ENCODE data around the gene NIPBL.
"Not testable (repeated sequence)": the region's sequence is repeated elsewhere in the genome, so short reads cannot be mapped to it uniquely, and the experiment has no call there.

NIPBL gene

DNA sequence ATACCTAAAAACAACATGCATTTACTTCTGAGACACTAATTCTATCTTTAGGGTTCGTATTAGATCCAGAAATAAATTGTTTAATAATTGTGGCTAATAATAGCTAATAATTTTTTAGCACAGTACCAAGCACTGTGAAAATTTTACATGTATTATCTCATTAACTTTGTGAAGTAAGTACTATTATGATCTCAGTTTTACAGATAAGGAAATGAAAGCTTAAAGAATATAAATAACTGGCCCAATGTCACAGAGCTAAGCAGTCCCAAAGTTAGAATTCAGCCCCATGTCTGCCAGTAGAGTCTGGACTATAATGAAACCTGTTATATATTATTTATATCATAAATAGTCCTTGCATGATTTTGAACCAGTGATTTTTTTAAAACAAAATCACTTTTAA is 163.3 kb downstream of the NIPBL start:
- DNase-seq, result no peak

DNA sequence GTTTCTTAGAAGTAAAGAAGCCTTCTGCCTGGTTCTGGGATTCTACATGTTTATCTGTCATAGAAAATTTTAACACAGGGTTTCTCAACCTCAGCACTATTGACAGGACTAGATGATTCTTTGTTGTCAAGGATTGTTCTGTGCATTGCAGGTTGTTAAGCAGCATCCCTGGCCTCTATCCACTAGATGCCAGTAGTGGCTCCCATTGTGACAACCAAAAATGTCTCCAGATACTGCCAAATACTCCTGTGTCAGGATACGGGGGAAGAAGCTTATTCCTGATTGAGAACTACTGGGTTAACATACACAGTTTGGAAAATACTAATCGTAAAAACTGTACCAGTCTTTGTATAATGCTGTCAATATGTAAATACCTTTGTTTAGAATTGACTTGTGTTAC is 167.1 kb downstream of the NIPBL start:
- DNase-seq, result no peak

DNA sequence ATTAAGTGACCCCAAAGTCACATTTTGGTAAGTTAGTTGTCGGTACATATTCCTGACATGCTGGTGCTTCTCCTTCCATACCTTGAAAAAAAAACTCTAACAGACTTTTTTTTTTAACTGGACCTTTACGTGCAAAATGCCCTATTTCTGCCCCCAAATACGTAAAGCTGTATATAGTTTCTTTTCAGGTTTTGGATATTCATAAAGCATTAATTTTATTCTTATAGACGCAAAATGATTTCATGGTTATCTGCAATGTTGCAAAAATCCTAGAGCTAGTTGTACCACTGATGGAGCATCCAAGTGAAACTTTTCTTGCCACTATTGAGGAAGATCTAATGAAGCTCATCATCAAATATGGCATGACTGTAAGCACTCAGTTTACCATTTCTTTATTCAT is 167.6 kb downstream of the NIPBL start:
- no peak for DNase-seq

DNA sequence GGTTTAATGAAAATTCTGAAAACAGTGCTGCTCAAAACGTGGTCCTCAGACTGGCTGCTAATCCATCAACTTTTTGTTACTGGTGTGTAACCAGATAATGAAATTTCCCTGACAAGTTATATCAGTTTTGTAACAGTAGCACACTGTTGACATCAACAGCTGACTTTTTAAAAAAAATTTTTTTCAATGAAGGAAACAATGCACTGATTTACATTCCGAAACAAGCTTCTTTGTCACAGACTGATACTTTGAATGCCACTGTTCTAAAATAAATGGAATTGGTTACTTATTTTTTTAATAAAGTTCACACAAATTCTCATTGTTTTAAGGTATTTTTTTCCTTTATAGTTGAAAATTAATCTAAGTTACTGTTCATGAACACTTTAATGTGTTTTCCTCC is 169.1 kb downstream of the NIPBL start:
- DNase-seq, result no peak

DNA sequence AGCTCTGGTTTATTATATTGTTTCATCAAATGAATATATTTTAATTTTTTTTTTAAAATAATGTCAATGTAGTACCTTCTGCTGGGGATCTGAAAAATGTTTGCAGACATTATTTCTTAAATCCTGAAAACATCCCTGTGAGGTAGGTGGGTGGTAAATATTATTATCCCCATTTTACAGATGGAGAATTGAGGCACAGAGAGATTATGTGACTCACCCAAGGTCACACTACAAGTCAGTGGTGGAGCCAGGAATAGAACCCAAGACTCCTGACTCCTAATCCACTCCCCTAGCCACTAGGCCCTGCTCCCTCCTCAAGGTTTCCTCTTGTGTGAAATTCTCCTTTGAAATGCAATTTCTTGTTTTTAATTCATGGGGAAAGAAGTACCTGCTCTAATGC is 171.4 kb downstream of the NIPBL start:
- no peak for DNase-seq

DNA sequence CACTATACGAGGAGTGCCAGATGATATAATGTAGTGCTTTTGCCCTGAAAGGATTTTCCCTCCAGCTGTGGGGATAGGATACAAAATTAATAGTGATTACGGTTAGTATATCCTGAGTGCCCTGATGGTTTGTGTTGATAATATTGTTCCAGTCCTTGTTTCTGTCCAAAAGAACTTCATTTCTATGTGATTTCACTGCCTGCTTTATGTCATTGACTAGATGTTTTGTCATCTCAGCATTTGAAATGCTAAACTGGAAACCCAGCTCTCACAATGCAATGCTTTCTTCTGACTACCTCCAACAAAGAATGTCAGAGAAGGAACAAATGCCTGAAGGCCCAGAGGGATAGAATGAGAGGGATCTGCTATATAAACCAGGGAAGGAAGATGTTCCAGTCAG is 177.8 kb downstream of the NIPBL start:
- no peak for DNase-seq

DNA sequence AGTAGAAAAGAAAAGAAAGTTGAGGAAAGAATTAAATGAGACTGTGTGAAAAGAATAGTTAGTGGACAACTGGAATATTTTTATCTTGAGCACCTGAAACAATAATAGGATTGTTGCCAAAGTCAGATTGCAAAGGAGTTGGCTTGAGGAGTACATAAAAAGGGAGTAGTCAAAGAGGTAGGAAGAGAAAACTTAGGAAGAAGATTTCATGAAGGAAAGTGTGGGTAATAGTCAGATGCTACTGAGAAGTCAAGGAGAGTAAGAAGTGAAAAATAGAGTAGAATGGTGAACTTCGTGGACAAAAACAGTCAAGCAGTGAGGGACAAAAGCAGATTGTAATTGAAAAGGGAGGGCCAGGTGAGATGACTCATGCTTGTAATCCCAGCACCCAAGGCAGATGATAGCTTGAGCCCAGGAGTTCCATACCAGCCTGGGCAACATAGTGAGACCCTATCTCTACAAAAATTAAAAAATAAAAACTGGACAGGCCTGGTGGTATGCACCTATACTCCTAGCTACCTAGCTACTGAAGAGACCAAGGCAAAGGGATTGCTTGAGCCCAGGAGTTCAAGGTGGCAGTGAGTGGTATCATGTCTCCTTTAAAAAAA is 178.9 kb downstream of the NIPBL start:
- DNase-seq, result no peak

DNA sequence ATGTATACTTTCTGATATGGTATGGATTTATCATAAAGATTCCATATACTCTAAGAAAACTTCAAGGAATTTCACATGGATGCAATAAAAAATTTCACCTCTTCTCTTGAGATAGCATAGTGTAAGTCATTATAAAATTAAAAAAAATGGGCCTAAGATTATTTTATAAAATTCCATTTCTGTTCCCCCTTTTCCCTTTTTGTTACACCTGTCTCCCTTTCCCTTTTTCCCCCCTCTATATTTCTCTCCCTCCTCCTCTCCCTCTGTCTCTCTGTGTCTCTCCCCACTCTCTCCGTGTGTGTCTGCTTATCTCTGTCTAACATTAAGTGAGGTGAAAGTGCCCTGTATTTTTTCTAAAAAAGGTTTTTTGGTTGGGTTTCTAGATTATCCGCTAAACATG is 180.2 kb downstream of the NIPBL start:
- no peak for DNase-seq

DNA sequence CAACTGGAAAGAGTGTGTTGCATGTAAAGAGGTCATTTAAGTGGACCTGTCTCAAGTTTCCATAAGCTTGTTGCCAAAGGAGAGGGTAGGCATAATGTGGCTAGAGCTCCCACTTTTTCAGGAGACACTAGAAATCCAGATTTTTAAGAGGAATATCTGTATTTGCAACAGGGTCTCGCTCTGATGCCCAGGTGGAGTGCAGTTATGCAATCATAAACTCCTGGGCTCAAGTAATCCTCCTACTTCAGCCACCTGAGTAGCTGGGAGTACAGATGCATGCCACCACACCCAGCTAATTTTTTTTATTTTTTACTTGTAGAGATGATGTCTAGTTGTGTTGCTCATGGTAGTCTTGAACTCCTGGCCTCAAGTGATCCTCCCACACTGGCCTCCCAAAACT is 183.5 kb downstream of the NIPBL start:
- DNase-seq, result no peak

DNA sequence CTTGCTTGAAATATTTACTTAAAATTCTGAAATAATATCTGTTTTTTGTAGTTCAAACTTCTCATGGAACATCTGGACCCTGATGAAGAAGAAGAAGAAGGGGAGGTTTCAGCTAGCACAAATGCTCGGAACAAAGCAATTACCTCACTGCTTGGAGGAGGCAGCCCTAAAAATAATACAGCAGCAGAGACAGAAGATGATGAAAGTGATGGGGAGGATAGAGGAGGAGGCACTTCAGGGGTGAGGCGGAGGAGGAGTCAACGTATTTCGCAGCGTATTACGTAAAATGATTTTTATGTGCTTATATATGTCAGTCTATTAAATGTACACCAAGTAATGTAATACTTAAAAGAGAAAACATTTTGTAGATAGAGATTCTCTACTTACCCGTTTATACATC is 187.2 kb downstream of the NIPBL start:
- DNase-seq, result no peak

DNA sequence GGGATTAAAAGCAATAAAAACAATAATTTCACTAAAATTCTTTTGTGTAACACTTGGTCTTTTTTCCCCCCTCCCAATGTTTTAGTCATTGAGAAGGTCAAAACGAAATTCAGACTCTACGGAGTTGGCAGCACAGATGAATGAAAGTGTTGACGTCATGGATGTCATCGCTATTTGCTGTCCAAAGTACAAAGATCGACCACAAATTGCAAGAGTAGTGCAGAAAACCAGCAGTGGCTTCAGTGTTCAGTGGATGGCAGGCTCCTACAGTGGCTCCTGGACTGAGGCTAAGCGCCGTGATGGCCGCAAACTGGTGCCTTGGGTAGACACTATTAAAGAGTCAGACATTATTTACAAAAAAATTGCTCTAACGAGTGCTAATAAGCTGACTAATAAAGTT is 187.9 kb downstream of the NIPBL start:
- DNase-seq, result no peak

DNA sequence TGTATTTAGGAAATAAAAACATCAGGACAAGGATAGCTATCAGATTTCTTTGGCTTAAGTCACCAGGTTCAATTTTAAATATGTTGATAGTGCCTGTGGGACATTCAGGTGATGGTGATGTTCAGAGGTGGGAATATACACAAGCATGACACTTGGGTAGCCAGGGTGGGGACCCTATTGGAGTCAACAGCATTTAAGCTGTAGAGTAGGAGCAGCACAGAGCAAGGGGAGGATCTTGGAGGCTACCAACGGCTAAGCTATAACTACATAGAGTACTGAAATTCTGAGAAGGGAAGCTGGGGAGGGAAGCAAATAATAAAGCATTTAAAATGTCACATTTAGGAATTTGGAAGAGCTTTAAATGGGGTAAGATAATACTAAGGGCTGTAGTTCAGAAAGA is 194.9 kb downstream of the NIPBL start:
- no peak for DNase-seq

DNA sequence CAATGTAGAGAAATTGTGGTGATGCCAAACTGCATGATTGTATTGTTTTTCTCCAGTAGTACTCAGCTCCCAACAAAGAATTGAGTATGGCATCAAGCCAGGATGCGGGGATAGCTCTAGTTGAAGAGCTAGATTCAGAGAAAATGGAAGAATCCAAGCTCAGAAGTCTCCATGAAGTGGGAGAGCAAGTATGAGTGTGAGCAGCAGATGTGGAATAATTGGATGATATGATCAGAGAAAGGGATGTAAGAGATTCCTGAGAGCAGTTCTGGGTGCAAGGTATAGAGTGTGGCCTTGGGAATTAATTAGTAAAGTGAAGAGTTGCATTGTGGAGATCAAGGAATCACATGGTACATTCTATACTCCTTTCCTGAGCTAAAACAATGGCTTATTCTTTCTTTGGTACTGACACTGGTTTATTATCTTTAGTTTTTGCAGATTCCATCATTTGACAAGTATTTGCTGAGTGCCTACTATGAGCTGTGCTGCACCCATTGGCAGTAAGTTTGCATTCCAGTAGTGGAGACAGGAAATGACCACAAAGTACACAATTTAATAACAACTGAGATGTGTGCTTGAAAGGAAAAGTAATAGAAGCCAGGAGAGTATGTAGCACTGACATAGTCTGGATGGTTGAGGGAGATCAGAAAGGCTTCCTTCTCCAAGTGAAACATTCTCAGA is 195.5 kb downstream of the NIPBL start:
- DNase-seq, result no peak

DNA sequence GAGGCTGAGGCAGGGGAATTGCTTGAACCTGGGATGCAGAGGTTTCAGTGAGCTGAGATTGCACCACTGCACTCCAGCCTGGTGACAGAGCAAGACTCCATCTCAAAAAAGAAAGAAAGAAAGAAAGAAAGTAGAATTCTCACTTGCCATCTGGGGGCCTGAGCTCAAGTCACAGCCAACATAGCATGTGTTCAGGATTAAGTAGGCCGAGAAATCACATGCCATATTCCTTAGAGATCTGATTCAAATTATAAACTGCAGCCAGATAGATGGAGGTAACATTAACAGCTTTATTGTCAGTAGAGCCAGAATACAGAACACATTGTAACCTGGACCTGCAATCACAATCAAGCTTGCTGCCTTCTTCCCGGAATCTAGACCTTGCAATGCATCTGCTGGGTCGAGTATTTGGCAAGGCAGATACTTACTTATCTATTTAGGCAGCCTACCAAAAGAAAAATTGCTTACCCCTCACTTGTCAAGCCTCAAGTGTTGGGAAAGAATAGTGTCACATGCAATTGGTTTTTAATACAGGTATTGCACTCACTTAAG is 198.9 kb downstream of the NIPBL start:
- DNase-seq, result no peak

DNA sequence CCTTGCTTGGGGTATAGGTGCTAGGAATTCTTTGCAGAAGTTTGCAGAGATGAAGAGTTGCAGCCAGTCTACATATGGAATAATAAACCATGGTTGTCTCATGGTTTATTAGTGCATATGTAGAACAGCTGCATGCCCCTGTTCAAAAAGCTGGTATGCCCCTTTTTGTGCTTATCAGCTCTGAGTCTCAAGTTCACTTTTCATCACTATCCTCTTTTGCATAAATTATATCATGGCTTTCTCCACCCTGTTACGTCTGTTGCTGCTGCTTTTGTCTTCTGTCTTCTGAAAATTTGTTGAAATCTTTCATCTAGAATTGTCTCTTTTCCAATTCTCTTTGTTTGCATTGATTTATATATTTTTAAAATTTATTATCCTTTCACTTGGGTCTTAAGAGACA is 200.6 kb downstream of the NIPBL start:
- DNase-seq, result no peak

DNA sequence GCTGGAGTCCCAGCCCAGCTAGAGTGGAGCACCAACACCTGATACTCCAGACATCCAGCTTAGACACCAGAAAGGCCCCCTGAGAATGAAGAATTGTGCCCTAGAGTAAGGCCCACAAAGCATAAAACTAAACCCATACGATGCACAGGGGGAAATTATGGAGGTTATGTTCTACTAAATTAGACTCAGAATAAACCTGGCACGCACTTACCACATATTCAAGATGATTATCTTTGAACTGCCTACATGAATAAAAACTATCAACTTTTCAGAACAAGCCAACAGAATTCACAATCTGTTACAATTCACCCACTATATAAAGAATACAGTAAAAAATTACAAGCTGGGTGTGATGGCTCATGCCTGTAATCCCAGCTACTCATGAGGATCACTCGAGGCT is 204.1 kb downstream of the NIPBL start:
- DNase-seq, result no peak

DNA sequence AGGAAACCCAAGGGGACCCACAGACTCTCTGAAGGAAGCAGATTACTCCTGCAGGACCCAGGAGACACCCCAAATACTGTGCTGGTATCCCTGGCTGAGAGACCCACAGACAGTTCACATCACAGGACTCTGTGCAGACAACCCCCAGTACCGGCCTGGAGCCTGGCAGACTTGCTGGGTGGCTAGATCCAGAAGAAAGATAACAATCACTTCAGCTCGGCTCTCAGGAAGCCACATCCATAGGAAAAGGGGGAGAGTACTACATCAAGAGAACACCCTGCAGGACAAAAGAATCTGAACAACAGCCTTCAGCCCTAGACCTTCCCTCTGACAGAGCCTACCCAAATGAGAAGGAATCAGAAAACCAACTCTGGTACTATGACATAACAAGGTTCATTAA is 206.4 kb downstream of the NIPBL start:
- not testable (repeated sequence) for DNase-seq

DNA sequence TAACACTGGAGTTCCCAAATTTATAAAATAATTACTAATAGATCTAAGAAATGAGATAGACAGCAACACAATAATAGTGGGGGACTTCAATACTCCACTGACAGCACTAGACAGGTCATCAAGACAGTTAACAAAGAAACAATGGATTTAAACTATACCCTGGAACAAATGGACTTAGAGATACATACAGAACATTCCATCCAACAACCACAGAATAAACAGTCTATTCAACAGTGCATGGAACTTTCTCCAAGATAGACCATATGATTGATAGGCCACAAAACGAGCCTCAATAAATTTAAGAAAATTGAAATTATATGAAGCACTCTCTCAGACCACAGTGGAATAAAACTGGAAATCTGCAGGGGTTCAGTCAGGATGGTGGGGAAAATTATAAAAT is 209.5 kb downstream of the NIPBL start:
- not testable (repeated sequence) for DNase-seq

DNA sequence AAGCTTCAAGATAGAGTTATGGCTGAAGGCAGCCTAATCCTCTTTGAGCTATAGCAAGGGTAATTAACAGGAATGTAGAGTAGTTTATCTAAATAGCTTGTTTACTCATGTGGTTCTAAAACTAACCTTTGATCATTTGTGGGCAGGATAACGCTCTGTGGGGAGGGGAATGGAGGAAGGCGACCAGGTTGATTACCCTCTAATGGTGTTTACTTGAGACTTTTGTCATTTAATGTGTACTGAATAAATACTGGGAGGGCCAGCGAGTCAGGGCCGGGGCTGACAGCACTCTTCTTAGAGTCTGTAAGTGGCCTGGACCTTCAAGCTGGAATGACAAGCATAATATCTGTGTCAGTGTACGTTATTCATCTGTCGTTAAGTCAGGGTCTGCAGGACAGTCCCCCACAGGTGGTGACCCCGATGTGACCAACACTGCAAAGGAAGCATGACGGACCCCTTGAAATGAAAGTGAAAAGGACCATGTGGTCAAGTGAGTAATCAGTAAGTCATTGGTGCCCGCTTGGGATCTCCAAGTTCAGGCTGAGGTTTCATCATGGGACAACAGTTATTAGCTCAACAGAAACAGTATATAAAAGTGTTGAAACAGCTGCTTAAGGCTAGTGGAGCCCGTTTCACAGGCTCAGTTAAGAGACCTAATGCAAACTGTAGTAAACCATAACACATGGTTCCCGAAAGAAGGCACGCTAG is 210.1 kb downstream of the NIPBL start:
- no peak for DNase-seq

DNA sequence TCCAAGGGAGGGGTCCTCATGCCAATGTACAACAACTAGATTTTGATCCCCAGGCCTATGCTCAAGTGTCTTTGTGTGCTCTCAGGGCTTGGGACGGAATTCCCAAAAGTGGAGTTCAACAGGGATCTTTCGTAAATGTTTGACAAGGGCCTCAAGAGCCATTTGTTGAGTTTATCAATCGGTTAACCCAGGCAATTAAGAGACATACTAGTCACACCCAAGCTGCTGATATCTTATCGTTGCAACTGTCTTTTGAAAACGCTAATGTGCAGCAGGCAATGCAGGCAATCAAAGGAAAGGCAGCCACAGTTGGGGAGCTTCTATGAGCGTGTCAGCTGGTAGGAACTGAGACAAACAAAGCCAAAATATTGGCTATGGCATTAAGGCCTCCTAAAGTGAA is 211.4 kb downstream of the NIPBL start:
- DNase-seq, result no peak

DNA sequence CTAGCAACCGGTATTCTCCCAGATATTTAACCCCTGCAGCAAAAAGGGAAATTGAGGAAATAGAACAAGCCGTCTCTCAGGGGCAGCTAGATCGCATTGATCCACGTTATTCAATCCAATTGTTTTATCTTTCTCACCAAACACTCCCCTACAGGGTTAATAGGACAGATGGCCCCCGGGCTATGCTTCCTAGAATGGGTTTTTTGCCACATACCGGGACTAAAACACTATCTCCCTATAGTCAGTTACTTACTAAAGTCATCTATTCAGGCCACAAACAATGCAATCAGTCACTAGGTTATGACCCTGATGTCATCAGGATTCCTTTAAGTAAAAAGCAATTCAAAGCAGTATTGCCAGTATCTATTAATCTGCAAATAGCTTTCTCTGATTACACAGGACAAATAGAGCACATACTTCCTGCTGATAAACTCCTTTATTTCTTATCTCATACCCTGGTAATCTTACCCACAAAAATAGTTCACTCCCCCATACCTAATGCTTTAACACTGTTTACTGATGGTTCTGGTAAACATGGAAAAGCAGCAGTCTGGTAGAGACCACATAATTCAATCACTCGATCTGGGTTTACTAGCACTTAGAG is 213.7 kb downstream of the NIPBL start:
- DNase-seq, result no peak

DNA sequence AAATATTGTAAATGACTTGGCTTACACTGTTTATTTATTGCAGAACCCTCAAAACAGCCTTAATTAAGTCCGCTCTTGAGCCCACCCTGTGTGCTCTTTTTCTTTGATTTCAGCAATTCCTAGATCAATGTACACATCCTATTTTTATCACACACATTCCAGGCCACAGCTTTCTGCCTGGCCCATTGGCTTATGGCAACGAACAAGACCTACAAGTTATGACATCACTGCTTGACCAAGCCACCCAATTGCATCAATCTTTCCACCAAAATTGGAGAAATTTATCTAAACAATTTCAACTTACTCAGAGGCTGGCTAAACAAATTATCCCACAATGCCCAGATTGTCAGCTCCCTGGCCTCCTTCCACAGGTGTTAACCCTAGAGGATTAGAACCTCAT is 214.2 kb downstream of the NIPBL start:
- no peak for DNase-seq

DNA sequence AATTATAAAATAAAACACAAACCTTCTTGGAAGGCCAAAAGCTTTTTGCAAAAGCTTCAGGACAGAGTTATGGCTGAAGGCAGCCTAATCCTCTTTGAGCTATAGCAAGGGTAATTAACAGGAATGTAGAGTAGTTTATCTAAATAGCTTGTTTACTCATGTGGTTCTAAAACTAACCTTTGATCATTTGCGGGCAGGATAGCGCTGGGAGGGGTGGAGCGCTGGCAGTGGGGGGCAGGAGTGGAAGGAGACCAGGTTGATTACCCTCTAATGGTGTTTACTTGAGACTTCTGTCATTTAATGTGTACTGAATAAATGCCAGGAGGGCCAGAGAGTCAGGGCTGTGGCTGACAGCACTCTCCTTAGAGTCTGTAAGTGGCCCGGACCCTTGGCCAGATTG is 217.2 kb downstream of the NIPBL start:
- not testable (repeated sequence) for DNase-seq

DNA sequence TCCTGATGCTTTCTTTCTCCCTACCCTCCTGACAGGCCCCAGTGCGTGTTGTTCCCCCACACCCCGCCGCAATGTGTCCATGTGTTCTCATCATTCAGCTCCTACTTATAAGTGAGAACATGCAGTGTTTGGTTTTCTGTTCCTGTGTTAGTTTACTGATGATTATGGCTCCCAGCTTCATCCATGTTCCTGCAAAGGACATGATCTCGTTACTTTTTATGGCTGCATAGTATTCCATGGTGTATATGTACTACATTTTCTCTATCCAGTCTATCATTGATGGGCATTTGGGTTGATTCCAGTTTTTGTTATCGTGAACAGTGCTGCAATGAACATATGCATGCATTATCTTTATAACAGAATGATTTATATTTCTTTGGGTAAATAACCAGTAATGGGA is 222.7 kb downstream of the NIPBL start:
- not testable (repeated sequence) for DNase-seq

Data from activated CD4-positive, alpha-beta T cell treated with anti-CD3 and anti-CD28 coated beads, Interleukin-2, amount 50 U/mL, for 4 hours (primary cell).